ENCODE results near the gene IFNLR1.

IFNLR1 gene

GRCh38 chr1:24175033-24175755 lies 11.9 kb downstream of the IFNLR1 start:
- DNase-seq (ENCODE audit: low read depth): no peak

GRCh38 chr1:24173638-24174575 lies 13.2 kb downstream of the IFNLR1 start:
- no peak for DNase-seq (ENCODE audit: low read depth)

- DNase-seq (ENCODE audit: low read depth): no peak
Measured at GRCh38 chr1:24172598-24172997, 14.5 kb downstream of the IFNLR1 start.

GRCh38 chr1:24169286-24169685 lies 17.8 kb downstream of the IFNLR1 start:
- DNase-seq (ENCODE audit: low read depth): no peak

GRCh38 chr1:24168245-24168644 lies 18.8 kb downstream of the IFNLR1 start:
- DNase-seq (ENCODE audit: low read depth): no peak

GRCh38 chr1:24167008-24167407 lies 20.1 kb downstream of the IFNLR1 start:
- no peak for DNase-seq (ENCODE audit: low read depth)

GRCh38 chr1:24165500-24165899 lies 21.6 kb downstream of the IFNLR1 start:
- no peak for DNase-seq (ENCODE audit: low read depth)

- DNase-seq (ENCODE audit: low read depth): no peak
Measured at GRCh38 chr1:24164004-24164403, 23.1 kb downstream of the IFNLR1 start.

GRCh38 chr1:24162201-24162600 lies 24.9 kb downstream of the IFNLR1 start:
- no peak for DNase-seq (ENCODE audit: low read depth)

- no peak for DNase-seq (ENCODE audit: low read depth)
Measured at GRCh38 chr1:24161270-24161669, 25.8 kb downstream of the IFNLR1 start.

GRCh38 chr1:24159366-24159765 lies 27.7 kb downstream of the IFNLR1 start:
- no peak for DNase-seq (ENCODE audit: low read depth)

GRCh38 chr1:24157918-24158481 lies 29.1 kb downstream of the IFNLR1 start:
- DNase-seq (ENCODE audit: low read depth): no peak

GRCh38 chr1:24156542-24157260 lies 30.4 kb downstream of the IFNLR1 start:
- DNase-seq (ENCODE audit: low read depth): no peak

- DNase-seq (ENCODE audit: low read depth): no peak
Measured at GRCh38 chr1:24155011-24155782, 31.9 kb downstream of the IFNLR1 start.

- no peak for DNase-seq (ENCODE audit: low read depth)
Measured at GRCh38 chr1:24154215-24154614, 32.9 kb downstream of the IFNLR1 start.

GRCh38 chr1:24152631-24153494 lies 34.2 kb downstream of the IFNLR1 start:
- DNase-seq (ENCODE audit: low read depth): no peak

GRCh38 chr1:24151175-24151533 lies 35.9 kb downstream of the IFNLR1 start:
- no peak for DNase-seq (ENCODE audit: low read depth)

- DNase-seq (ENCODE audit: low read depth): peak; percentile 46
Measured at GRCh38 chr1:24150234-24151174, 36.6 kb downstream of the IFNLR1 start.

- DNase-seq (ENCODE audit: low read depth): peak; percentile 42
Measured at GRCh38 chr1:24149866-24150233, 37.2 kb downstream of the IFNLR1 start.
